Gastroesophageal sphincter (tissue), 3 donors: ENCODE data around the gene TTC7B.

ENCODE experiments used
- POLR2AphosphoS5 ChIP-seq: sonication (generic); formaldehyde crosslinking; IDR thresholded peaks from one replicate; pipeline ENCODE4 v1.6.1; 2017; ENCODE audit warnings: antibody characterized with exemption
- TF ChIP-seq, protein P1 (sequence below), 4 experiments: fragments of 200-600 bp in 2 of 4; fragments of 450-650 bp in 2 of 4; sonication (generic) in 1 of 4; IDR thresholded peaks; one replicate each; pipeline ENCODE4 v1.5.1; 2017 to 2019; ENCODE audit warnings: antibody characterized with exemption in 4 of 4, mild to moderate bottlenecking in 2 of 4, moderate library complexity in 2 of 4

DNA sequence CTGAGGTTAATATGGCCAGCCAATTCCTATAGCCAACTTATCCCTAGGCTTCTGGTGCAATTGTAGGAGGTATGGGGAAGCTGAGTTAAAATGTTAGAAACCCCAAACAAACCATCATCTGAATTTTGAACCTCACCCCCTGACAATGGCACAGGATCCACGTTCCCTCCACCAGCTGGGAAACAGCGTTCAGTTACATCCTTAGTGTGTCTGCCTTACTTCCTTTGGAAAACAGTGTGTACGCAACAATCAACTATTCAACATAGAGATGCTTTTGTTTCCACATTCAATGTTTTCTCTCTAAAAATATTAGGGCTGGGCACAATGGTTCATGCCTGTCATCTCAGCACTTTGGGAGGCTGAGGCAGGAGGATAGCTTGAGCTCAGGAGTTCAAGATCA lies 203.4 kb downstream of the TTC7B start:
- TF ChIP-seq, protein P1, sequence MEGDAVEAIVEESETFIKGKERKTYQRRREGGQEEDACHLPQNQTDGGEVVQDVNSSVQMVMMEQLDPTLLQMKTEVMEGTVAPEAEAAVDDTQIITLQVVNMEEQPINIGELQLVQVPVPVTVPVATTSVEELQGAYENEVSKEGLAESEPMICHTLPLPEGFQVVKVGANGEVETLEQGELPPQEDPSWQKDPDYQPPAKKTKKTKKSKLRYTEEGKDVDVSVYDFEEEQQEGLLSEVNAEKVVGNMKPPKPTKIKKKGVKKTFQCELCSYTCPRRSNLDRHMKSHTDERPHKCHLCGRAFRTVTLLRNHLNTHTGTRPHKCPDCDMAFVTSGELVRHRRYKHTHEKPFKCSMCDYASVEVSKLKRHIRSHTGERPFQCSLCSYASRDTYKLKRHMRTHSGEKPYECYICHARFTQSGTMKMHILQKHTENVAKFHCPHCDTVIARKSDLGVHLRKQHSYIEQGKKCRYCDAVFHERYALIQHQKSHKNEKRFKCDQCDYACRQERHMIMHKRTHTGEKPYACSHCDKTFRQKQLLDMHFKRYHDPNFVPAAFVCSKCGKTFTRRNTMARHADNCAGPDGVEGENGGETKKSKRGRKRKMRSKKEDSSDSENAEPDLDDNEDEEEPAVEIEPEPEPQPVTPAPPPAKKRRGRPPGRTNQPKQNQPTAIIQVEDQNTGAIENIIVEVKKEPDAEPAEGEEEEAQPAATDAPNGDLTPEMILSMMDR (IDR thresholded peaks at IDR 0.05), result no peak
- TF ChIP-seq POLR2AphosphoS5, result no peak
